ENCODE data around the gene SLC4A11. TPM values are rescaled to one million over a fixed set of nuclear protein-coding genes. Genes with fewer than 3 reads are reported as not detected.

The SLC4A11 gene
- polyA plus RNA-seq, 4 donors = 1.7 to 3.8 (median 2.4) TPM

- DNase-seq (ENCODE audit: low read depth in 4 of 4, low spot score in 3 of 4) = no peak
Measured at GRCh38 chr20:3247638-3248037, 8.6 kb upstream of the SLC4A11 start.

GRCh38 chr20:3246682-3247081 is 7.7 kb upstream of the SLC4A11 start:
- no peak for DNase-seq (ENCODE audit: low read depth in 4 of 4, low spot score in 3 of 4)

GRCh38 chr20:3245711-3246110 is 6.7 kb upstream of the SLC4A11 start:
- DNase-seq (ENCODE audit: low read depth in 4 of 4, low spot score in 3 of 4) = no peak

GRCh38 chr20:3245156-3245555 is 6.2 kb upstream of the SLC4A11 start:
- DNase-seq (ENCODE audit: low read depth in 4 of 4, low spot score in 3 of 4) = no peak

GRCh38 chr20:3244613-3245012 is 5.6 kb upstream of the SLC4A11 start:
- no peak for DNase-seq (ENCODE audit: low read depth in 4 of 4, low spot score in 3 of 4)

- no peak for DNase-seq (ENCODE audit: low read depth in 4 of 4, low spot score in 3 of 4)
Measured at GRCh38 chr20:3243718-3244358, 4.8 kb upstream of the SLC4A11 start.

GRCh38 chr20:3242172-3242692 is 3.2 kb upstream of the SLC4A11 start:
- no peak for DNase-seq (ENCODE audit: low read depth in 4 of 4, low spot score in 3 of 4)

GRCh38 chr20:3240776-3241363 is 1.9 kb upstream of the SLC4A11 start:
- DNase-seq (ENCODE audit: low read depth in 4 of 4, low spot score in 3 of 4) = no peak

GRCh38 chr20:3239867-3240775 is 1.1 kb upstream of the SLC4A11 start:
- no peak for DNase-seq (ENCODE audit: low read depth in 4 of 4, low spot score in 3 of 4)

- no peak for DNase-seq (ENCODE audit: low read depth in 4 of 4, low spot score in 3 of 4)
Measured at GRCh38 chr20:3238616-3239025, 369 bp downstream of the SLC4A11 start.

- no peak for DNase-seq (ENCODE audit: low read depth in 4 of 4, low spot score in 3 of 4)
Measured at GRCh38 chr20:3237958-3238615, 903 bp downstream of the SLC4A11 start.

GRCh38 chr20:3237011-3237957 is 1.7 kb downstream of the SLC4A11 start:
- no peak for DNase-seq (ENCODE audit: low read depth in 4 of 4, low spot score in 3 of 4)

- no peak for DNase-seq (ENCODE audit: low read depth in 4 of 4, low spot score in 3 of 4)
Measured at GRCh38 chr20:3235666-3236324, 3.2 kb downstream of the SLC4A11 start.

GRCh38 chr20:3233991-3234498 is 4.9 kb downstream of the SLC4A11 start:
- DNase-seq (ENCODE audit: low read depth in 4 of 4, low spot score in 3 of 4) = no peak

- no peak for DNase-seq (ENCODE audit: low read depth in 4 of 4, low spot score in 3 of 4)
Measured at GRCh38 chr20:3233131-3233990, 5.6 kb downstream of the SLC4A11 start.

- no peak for DNase-seq (ENCODE audit: low read depth in 4 of 4, low spot score in 3 of 4)
Measured at GRCh38 chr20:3231889-3232588, 7.0 kb downstream of the SLC4A11 start.

GRCh38 chr20:3231116-3231515 is 7.9 kb downstream of the SLC4A11 start:
- DNase-seq (ENCODE audit: low read depth in 4 of 4, low spot score in 3 of 4) = no peak

Measured in right renal pelvis (tissue), 4 donors.